Parathyroid adenoma (tissue), 2 donors: ENCODE results near the gene KDSR.
A peak's percentile ranks its signal among the peaks of the same experiment; 100 is the strongest.

Source experiments
- H2AFZ ChIP-seq: fragments of 300-600 bp; sonication (generic); one replicate; pipeline ENCODE4 v1.7.0; 2017; ENCODE audit warnings: antibody characterized with exemption, mild to moderate bottlenecking
- H3K27ac ChIP-seq: fragments of 300-600 bp; sonication (generic); one replicate; pipeline ENCODE4 v1.7.0; 2017
- H3K27me3 ChIP-seq: fragments of 300-600 bp; sonication (generic); one replicate; pipeline ENCODE4 v1.7.0; 2017; ENCODE audit warnings: low read length; ENCODE audit not compliant: control insufficient read depth, insufficient read depth
- H3K36me3 ChIP-seq: fragments of 300-600 bp; sonication (generic); one replicate; pipeline ENCODE4 v1.7.0; 2017; ENCODE audit warnings: low read length; ENCODE audit not compliant: control insufficient read depth, insufficient read depth
- H3K4me1 ChIP-seq: fragments of 300-600 bp; sonication (generic); one replicate; pipeline ENCODE4 v1.7.0; 2017; ENCODE audit warnings: control low read depth
- H3K4me2 ChIP-seq: fragments of 300-600 bp; sonication (generic); one replicate; pipeline ENCODE4 v1.7.0; 2017; ENCODE audit warnings: low read length
- H3K4me3 ChIP-seq: fragments of 300-600 bp; sonication (generic); one replicate; pipeline ENCODE4 v1.7.0; 2017; ENCODE audit warnings: low read depth, low read length
- H3K79me2 ChIP-seq: fragments of 300-600 bp; sonication (generic); one replicate; pipeline ENCODE4 v1.7.0; 2017; ENCODE audit warnings: control low read depth
- H3K9ac ChIP-seq: fragments of 300-600 bp; sonication (generic); one replicate; pipeline ENCODE4 v1.7.0; 2017; ENCODE audit warnings: mild to moderate bottlenecking
- H3K9me3 ChIP-seq: fragments of 300-600 bp; sonication (generic); one replicate; pipeline ENCODE4 v1.7.0; 2017; ENCODE audit warnings: low read length; ENCODE audit not compliant: control insufficient read depth
- CTCF ChIP-seq: fragments of 300-600 bp; sonication (generic); IDR thresholded peaks from one replicate; pipeline ENCODE4 v1.7.0; 2017; ENCODE audit warnings: antibody characterized with exemption, mild to moderate bottlenecking
- donor health status: primary hyperparathyroidism.

Gene KDSR

DNA sequence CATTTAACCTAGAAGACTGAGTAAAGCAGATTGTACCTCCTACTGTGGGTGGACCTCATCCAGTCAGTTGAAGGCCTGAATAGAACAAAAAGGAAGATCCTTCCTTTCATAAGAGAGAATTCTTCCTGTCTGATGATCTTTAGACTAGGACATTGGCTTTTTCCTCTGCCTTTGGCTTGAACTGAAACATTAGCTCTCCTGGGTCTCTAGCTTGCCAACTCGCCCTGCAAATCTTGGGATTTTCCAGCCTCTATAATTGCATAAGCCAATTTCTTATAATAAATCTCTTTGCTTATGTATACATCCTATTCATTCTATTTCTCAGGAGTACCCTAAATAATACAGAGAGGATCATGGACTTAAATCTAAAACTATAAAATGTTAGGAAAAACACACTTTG, 6.2 kb upstream of the KDSR start:
- no peaks in the 10 kb centered on the region for H3K9me3 ChIP-seq
- H3K4me3 ChIP-seq = no peak overlapping the region
- H2AFZ ChIP-seq = no peak overlapping the region
- no peak for TF ChIP-seq CTCF
- H3K9ac ChIP-seq = no peak overlapping the region
- H3K36me3 ChIP-seq = no peaks in the 10 kb centered on the region
- no peak overlapping the region for H3K4me2 ChIP-seq
- H3K4me1 ChIP-seq = no peaks in the 10 kb centered on the region
- no peaks in the 10 kb centered on the region for H3K79me2 ChIP-seq
- no peaks in the 10 kb centered on the region for H3K27me3 ChIP-seq
- no peak overlapping the region for H3K27ac ChIP-seq

DNA sequence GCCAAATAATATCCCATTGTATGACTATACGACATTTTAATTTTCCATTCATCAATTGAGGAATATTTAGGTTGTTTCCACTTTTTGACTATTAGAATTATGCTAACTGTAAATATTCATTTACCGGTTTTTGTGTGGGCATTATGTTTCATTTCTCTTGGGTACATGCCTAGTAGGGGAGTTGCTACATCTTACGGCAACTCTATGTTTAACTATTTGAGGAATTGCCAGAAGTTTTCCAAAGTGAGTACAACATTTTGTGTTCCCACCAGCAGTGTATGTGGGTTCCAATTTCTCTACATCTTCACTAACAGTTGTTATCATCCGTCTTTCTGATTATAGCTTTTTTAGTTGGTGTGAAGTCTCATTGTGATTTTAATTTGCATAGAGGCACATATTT, 1.6 kb upstream of the KDSR start:
- no peak overlapping the region for H3K4me2 ChIP-seq
- H3K4me3 ChIP-seq = no peak overlapping the region
- H3K9ac ChIP-seq = no peak overlapping the region

DNA sequence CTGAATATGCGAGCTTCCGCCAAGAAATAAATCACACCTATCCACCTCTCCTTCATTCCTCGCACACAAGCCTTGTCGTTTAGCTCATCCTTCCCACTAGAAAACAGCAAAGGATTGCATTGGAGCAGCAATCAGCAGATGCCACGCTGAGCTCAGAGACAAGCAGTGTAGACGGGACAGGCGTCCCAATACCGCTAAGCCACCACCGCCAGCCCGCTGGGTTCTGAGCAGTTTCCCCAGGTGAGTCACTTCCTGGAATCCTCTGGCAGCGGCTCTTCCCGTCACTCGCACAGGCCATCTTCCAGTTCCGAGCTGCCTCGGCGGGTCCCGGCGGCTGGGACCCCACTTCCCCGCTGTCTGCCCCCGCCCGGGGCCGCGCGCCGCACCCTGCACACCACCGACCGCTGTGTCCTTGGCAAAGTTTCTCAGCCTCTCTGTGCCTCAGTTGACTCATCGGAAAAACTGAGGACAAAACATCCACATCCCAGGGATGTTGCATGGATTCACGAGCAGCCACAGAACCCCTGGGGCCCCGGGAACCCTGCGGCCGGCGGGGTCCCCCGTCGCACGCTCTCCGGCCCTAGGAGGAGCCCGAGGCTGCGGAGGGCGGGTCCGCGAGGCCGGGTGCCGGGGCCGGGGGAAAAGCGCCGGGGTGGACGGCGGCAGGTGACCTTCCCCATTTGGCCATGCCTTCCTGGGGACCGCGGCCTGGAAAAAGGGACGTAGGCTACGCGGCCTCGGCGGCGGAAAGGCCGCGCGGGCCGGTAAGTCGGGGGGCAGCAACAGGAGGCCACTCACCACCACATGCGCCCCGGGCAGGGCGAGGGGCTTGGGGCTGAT, 573 bp downstream of the KDSR start:
- peak overlapping the region; percentile 60 for H3K4me2 ChIP-seq
- peaks cover 8% of the 10 kb centered on the region for H3K4me1 ChIP-seq

More for the DNA sequence above, 1.6 kb upstream of the KDSR start:
- no peaks in the 10 kb centered on the region for H3K36me3 ChIP-seq
- peaks cover 10% of the 10 kb centered on the region for H3K79me2 ChIP-seq
- peak overlapping the region; percentile 95 for H2AFZ ChIP-seq
- H3K9me3 ChIP-seq = no peaks in the 10 kb centered on the region
- no peak overlapping the region for H3K27ac ChIP-seq
- no peaks in the 10 kb centered on the region for H3K27me3 ChIP-seq
- H3K4me1 ChIP-seq = peaks cover 8% of the 10 kb centered on the region
- no peak for TF ChIP-seq CTCF

DNA sequence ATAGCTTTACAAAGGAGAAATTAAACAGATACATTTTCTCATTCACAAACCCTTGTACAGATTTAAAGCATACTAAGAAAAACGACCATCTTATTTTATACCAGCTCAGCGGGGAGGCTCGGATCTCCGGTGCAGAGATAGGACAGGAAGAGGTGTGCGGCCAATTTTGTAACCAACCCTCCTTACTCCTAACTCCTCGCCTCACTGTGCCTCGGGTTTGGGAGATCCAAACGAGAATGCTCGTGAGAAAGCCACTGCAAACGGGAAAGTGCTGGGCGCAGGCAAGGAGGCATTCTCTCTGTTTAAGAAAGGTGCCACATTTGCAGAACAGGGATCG, 1.2 kb downstream of the KDSR start:
- Histone ChIP-seq H3K27ac (peak overlapping the region; percentile 97), H3K36me3 (no peaks in the 10 kb centered on the region)

More for the DNA sequence above, 573 bp downstream of the KDSR start:
- Histone ChIP-seq H3K36me3 (no peaks in the 10 kb centered on the region), H3K9ac (peak overlapping the region; percentile 62), H3K4me3 (peak overlapping the region; percentile 83), H3K27ac (peak overlapping the region; percentile 97), H3K9me3 (no peaks in the 10 kb centered on the region), H3K79me2 (peaks cover 13% of the 10 kb centered on the region), H3K27me3 (no peaks in the 10 kb centered on the region), H2AFZ (peak overlapping the region; percentile 94)
- no peak for TF ChIP-seq CTCF

More for the DNA sequence above, 1.2 kb downstream of the KDSR start:
- TF ChIP-seq CTCF = no peak
- Histone ChIP-seq H3K4me2 (peak overlapping the region; percentile 60), H2AFZ (peak overlapping the region; percentile 94), H3K4me1 (peaks cover 8% of the 10 kb centered on the region), H3K4me3 (peak overlapping the region; percentile 83), H3K27me3 (no peaks in the 10 kb centered on the region), H3K9me3 (no peaks in the 10 kb centered on the region), H3K79me2 (peaks cover 13% of the 10 kb centered on the region), H3K9ac (no peak overlapping the region)
